GM18951 (cell line): ENCODE measurements around the gene CABP5.

ENCODE experiments used
- POLR2A ChIP-seq: IDR thresholded peaks from 4 replicates; pipeline ENCODE4 v1.6.1; 2011; ENCODE audit warnings: mild to moderate bottlenecking; ENCODE audit not compliant: insufficient read length, insufficient read depth; ENCODE audit errors: extremely low read depth
- in situ Hi-C: fragments of 300-500 bp; cut with MboI; formaldehyde crosslinking; loops from one replicate; pipeline ENCODE4 v1.12.0; 2022; ENCODE audit warnings: low sequenced_read_pairs, mixed read lengths, inconsistent platforms; ENCODE audit not compliant: unreplicated experiment

CABP5 gene

DNA sequence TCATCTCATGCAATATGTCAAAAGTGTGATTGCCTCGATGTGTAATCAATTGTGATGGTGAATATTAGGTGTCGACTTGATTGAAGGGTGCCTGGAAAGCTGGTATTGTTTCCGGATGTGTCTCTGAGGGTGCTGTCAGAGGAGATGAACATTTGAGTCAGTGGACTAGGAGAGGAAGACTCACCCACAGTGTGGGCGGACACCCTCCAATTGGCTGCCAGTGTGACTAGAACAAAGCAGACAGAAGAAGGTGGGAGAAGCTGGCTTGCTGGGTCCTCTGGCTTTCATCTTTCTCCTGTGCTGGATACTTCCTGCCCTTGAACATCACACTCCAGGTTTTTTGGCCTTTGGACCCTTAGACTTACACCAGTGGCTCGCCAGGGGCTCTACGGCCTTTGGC lies 15.5 kb upstream of the CABP5 start:
- in situ Hi-C loops, result no loop called here
- no peak for TF ChIP-seq POLR2A

GRCh38 chr19:48053856-48054255 lies 10.0 kb upstream of the CABP5 start:
- no peak for TF ChIP-seq POLR2A
- in situ Hi-C loops, result no loop called here

GRCh38 chr19:48053076-48053475 lies 9.2 kb upstream of the CABP5 start:
- in situ Hi-C loops, result no loop called here

GRCh38 chr19:48051335-48052033 lies 7.6 kb upstream of the CABP5 start:
- TF ChIP-seq POLR2A, result no peak
- in situ Hi-C loops, result no loop called here

More at GRCh38 chr19:48053076-48053475, 9.2 kb upstream of the CABP5 start:
- no peak for TF ChIP-seq POLR2A

GRCh38 chr19:48044561-48044960 lies 682 bp upstream of the CABP5 start:
- in situ Hi-C loops, result no loop called here

GRCh38 chr19:48041877-48042580 lies 1.9 kb downstream of the CABP5 start:
- no peak for TF ChIP-seq POLR2A
- in situ Hi-C loops, result no loop called here

More at GRCh38 chr19:48044561-48044960, 682 bp upstream of the CABP5 start:
- TF ChIP-seq POLR2A, result no peak

- no peak for TF ChIP-seq POLR2A
- in situ Hi-C loops, result no loop called here
These were observed 7.1 kb downstream of the CABP5 start for GRCh38 chr19:48036765-48037164.

- no peak for TF ChIP-seq POLR2A
- in situ Hi-C loops, result no loop called here
These were observed 10.3 kb downstream of the CABP5 start for GRCh38 chr19:48033604-48034003.

DNA sequence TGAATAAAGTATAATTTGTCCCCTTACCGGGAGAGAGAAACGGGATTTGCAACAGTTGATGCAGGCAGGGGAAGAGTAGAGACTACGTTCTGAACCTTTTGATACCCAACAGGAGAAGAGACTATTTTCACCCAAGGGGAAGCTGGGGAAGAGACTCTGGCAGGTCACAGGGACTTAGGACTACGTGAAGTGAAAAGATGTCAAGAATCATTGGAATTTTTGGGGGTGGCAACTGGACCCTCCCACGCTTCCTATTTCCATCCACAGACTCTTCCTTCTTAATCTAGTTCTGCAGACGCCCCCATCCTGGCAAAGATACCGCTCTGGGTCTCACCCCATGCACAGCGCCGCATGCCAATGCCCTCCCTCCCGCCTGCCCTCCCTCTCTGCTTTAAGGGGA lies 13.8 kb downstream of the CABP5 start:
- TF ChIP-seq POLR2A, result no peak
- in situ Hi-C loops, result no loop called here

- in situ Hi-C loops, result no loop called here
These were observed 14.4 kb downstream of the CABP5 start for GRCh38 chr19:48029431-48029830.

GRCh38 chr19:48025480-48025879 lies 18.4 kb downstream of the CABP5 start:
- TF ChIP-seq POLR2A, result no peak
- in situ Hi-C loops, result no loop called here

More at GRCh38 chr19:48029431-48029830, 14.4 kb downstream of the CABP5 start:
- TF ChIP-seq POLR2A, result no peak

GRCh38 chr19:48023518-48023917 lies 20.4 kb downstream of the CABP5 start:
- no peak for TF ChIP-seq POLR2A
- in situ Hi-C loops, result no loop called here

DNA sequence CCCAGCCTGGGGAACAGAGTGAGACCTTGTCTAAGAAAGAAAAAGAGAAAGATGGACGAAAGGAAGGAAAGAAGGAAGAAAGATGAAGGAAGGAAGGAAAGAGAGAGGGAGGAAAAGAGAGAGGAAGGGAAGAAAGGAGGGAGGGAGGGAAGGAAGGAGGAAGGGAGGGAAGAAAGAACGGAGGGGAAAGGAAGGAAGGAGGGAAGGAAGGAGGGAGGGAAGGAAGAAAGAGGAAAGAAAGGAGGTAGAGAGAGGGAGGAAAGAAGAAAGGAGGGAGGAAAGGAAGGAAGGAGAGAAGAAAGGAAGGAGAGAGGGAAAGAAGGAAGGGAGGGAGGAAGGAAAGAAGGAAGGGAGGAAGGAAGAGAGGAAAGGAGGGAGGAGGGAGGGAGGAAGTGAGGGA lies 20.9 kb downstream of the CABP5 start:
- TF ChIP-seq POLR2A, result no peak

DNA sequence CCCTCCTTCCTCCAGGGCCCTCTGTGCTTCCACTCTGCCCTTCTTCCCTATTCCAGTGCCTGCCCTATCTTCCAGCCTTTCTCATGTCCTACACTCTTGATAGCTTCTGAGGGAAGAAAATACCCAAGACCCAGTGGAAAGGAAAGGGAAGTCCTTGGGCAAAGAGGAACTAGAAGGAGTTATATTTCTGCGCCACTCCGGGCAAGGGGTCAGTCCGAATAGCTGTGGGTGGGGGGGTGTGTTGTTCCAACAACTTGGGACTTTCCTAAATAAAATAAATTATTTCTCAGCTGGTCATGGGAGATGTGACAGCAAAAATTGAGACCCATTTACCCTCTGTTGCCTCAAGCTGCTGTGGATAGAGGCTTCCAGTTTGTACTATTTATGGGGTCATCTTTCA lies 23.2 kb downstream of the CABP5 start:
- TF ChIP-seq POLR2A, result no peak
- in situ Hi-C loops, result no loop called here

More for the DNA sequence above, 20.9 kb downstream of the CABP5 start:
- in situ Hi-C loops, result no loop called here

DNA sequence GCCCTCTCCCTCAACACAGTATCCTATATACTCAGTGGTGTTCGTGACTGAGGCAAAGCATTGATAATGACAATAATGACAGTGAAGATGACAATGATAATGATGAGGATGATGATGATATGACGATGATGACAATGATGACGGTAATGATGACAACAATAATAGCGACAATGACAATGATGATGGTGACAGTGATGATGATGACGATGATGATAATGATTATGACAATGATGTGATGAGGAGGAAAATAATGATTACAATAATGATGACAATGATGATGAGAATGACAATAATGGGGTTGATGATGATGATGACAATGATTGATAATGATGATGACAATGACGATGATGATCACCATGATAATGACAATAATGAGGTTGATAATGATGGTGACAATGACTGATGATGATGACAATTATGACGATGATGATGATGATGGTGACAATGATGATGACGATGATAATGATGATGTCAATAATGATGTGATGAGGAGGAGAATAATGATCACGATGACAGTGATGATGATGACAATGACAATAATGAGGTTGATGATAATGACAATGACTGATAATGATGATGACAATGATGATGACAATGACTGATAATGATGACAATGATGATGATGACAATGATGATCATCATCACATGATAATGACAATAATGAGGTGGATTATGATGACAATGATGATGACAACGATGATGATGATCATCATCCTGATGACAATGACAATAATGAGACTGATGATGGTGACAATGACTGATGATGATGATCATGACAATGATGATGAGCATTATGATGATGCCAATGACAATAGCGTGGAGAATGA lies 32.7 kb downstream of the CABP5 start:
- in situ Hi-C loops, result no loop called here
- no peak for TF ChIP-seq POLR2A
